ENCODE results near the gene PPP2R1B.
A peak's percentile ranks its signal among the peaks of the same experiment; 100 is the strongest.
"Not testable (repeated sequence)": the region's sequence is repeated elsewhere in the genome, so short reads cannot be mapped to it uniquely, and the experiment has no call there.

PPP2R1B gene

DNA sequence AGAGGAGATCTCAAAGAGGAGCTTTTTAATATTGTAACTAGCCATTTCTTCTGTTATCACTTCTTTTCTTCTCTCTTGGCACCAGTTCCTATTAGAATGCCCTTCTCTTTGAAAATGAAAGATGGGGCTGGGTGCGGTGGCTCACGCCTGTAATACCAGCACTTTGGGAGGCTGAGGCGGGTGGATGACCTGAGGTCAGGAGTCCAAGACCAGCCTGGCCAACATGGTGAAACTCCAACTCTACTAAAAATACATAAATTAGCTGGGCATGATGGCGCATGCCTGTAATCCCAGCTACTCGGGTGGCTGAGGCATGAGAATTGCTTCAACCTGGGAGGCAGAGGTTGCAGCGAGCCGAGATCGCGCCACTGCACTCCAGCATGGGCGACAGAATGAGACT lies 18.1 kb upstream of the PPP2R1B start:
- DNase-seq; intact Hi-C loops (cut with DNase I): not testable (repeated sequence)

- no peak for DNase-seq
- intact Hi-C loops (cut with DNase I), result no loop called here
These were observed 16.0 kb upstream of the PPP2R1B start for GRCh38 chr11:111782109-111782741.

- no peak for DNase-seq
- intact Hi-C loops (cut with DNase I), result loop anchor here (5.0 kb wide), 2 partner anchors 63 to 322 kb away; no protein-coding TSS in a partner anchor
These were observed 12.9 kb upstream of the PPP2R1B start for GRCh38 chr11:111779118-111779517.

- intact Hi-C loops (cut with DNase I), result loop anchor here (5.0 kb wide), 2 partner anchors 64 to 321 kb away; no protein-coding TSS in a partner anchor
- DNase-seq, result no peak
These were observed 11.9 kb upstream of the PPP2R1B start for GRCh38 chr11:111778047-111778558.

- intact Hi-C loops (cut with DNase I), result loop anchor here (1.0 to 5.0 kb wide), 4 partner anchors 65 to 320 kb away; partner anchors contain the start of gene SIK2
These were observed 11.2 kb upstream of the PPP2R1B start for GRCh38 chr11:111777094-111778046.

DNA sequence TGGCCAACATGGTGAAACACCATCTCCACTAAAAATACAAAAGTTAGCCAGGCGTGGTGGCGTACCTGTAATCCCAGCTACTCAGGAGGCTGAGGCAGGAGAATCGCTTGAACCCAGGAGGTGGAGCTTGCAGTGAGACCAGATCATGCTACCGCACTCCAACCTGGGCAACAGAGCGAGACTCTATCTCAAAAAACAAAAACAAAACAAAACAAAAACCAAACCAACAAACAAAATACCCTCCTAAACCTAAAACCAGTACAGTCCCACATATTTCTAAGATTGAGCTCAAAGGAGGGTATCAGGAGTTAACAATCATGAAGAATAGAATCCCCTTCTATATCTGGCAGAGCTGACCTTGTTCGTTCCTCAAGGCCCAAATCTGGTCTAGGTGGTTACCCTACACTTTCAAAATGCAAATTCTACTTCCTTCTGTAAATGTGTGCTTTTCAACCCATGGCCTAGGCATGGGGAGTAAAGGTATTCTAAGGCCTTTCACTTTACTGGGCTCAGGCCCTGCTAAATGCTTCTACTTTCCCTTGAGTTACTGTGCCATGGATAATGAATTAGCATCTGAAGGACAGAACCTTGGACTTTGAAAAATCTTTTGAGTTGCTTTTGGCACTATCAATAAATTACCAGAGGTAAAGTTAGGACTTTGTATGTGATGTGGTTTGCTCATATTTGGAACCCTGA lies 10.4 kb upstream of the PPP2R1B start:
- no peak for DNase-seq
- intact Hi-C loops (cut with DNase I), result loop anchor here (1.0 to 5.0 kb wide), 4 partner anchors 66 to 319 kb away; partner anchors contain the start of gene SIK2

More at GRCh38 chr11:111777094-111778046, 11.2 kb upstream of the PPP2R1B start:
- peak in 2 of 10 donors; percentile 22 to 41 for DNase-seq

- intact Hi-C loops (cut with DNase I), result loop anchor here (5.0 kb wide), 2 partner anchors 67 to 318 kb away; no protein-coding TSS in a partner anchor
- peak in 1 of 10 donors; percentile 29 for DNase-seq
These were observed 8.9 kb upstream of the PPP2R1B start for GRCh38 chr11:111774955-111775710.

DNA sequence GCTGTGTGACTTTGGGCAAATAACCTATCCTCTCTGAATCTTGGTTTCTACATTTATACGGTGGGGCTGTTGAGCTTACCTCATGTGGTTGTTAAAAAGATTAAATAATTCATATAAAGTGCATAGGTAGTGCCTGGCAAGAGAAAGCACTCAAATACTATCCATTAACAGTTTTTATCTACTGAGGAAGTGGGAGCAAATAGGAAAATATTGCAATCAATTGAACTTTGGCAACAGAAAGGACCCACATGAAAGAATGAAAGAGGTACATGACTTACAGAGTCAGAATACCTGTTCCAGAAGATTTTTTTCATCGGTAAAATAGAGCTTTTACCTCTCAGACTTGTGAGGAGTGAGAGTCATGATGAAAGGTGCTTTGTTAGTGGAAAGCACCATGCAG lies 6.3 kb upstream of the PPP2R1B start:
- DNase-seq, result no peak
- intact Hi-C loops (cut with DNase I), result no loop called here

DNA sequence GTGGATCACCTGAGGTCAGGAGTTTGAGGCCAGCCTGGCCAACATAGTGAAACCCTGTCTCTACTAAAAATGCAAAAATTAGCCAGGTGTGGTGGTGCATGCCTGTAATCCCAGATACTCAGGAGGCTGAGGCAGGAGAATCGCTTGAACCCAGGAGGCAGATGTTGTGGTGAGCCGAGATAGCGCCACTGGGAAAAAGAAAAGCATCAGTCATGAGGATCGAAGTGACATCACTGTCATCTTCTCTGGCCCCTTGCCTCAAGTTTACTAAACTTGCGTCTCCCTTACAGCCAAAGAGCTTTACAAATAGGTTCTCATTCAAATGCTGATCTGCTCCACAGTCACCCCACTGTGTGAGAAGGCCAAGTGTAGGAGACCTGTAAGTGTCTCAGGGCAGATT lies 5.0 kb upstream of the PPP2R1B start:
- intact Hi-C loops (cut with DNase I); DNase-seq: not testable (repeated sequence)

DNA sequence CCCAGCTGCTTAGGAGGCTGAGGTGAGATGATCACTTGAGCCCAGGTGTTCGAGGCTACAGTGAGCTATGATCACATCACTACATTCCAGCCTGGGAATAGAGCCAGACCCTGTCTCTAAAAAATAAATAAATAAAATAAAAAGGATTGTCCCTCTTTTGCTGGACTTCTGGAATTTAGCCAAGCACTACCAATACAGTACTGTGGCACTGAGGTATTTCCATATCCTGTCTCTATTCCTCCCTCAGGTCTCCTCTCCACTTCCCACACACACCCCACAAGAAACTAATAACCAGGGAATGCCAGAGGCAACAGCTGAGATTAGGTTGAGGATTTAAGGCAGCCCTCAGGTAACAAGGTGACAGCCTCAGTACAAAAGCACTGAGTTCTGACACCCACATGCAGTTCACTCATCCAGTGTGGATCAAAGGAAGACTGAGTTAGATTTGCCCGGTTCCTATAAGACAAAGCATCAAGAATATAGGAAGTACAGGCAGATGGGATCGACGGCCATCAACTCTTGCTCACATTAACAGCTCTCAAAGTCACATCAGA lies 4.5 kb upstream of the PPP2R1B start:
- intact Hi-C loops (cut with DNase I), result no loop called here
- DNase-seq, result no peak

GRCh38 chr11:111766834-111767142 lies 599 bp upstream of the PPP2R1B start:
- intact Hi-C loops (cut with DNase I), result loop anchor here (1.0 kb wide), 1 partner anchor 164 kb away; the partner anchor contains the start of gene SIK2

GRCh38 chr11:111765320-111765983 lies 737 bp downstream of the PPP2R1B start:
- intact Hi-C loops (cut with DNase I), result no loop called here
- peak in 4 of 10 donors; percentile 14 to 75 (median 42) for DNase-seq

More at GRCh38 chr11:111766834-111767142, 599 bp upstream of the PPP2R1B start:
- DNase-seq, result no peak

DNA sequence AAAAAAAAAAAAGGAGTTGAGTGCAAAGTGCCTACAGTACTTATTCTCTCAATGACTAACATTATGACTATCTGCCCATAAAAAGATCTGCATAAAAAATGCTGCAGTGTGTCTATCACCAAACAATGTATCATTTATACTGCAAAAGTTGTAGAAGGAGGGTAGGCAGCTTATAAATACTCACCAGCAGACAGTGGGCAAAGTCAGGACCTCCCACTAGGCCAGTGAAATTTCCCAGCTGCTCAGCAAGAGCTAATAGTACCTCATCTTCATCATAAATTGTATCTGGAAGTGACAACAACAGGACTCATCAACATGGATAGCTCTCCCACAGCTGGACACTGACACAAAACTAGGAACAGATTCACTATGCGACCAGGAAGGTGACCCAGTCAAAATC lies 1.6 kb downstream of the PPP2R1B start:
- intact Hi-C loops (cut with DNase I), result no loop called here
- no peak for DNase-seq

GRCh38 chr11:111762981-111763643 lies 3.1 kb downstream of the PPP2R1B start:
- peak in 2 of 10 donors; percentile 24 to 37 for DNase-seq
- intact Hi-C loops (cut with DNase I), result no loop called here

DNA sequence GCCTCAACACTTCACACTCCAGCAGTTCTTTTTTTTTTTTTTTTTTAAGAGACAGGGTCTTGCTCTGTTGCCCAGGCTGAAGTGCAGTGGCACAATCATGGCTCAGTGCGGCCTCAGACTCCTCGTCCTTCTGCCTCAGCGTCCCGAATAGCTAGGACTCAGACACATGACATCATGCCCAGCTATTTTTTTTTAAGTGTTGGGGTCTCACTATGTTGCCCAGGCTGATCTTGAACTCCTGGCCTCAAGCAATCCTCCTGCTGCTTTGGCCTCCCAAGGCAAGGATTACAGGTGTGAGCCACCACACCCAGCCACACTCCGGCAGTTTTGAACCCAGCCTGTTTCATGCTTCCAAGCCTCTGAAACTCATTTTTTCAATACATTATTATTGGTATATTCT lies 3.7 kb downstream of the PPP2R1B start:
- intact Hi-C loops (cut with DNase I), result no loop called here
- DNase-seq, result no peak

DNA sequence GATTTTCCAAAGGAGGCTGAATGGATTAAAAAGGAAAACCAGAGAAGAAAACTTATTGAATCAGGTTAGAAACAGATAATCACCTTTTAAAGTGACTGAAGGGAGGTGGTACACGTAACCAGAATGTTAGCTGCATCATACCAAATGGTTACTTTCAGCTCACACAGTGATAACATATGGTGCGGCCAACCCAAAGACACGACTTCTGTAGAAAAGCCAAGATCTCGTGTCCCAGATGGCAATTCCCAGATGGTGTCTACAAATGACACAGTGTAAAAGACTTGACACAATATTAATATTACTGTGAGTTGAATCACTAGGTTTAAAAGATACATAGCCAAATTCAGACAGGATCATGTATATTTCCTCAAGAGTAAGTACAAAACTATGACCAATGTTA lies 5.2 kb downstream of the PPP2R1B start:
- DNase-seq, result no peak
- intact Hi-C loops (cut with DNase I), result no loop called here

- intact Hi-C loops (cut with DNase I), result no loop called here
- no peak for DNase-seq
These were observed 6.3 kb downstream of the PPP2R1B start for GRCh38 chr11:111759778-111760407.

- no peak for DNase-seq
These were observed 6.8 kb downstream of the PPP2R1B start for GRCh38 chr11:111759376-111759775.

More at GRCh38 chr11:111759376-111759775, 6.8 kb downstream of the PPP2R1B start:
- intact Hi-C loops (cut with DNase I), result no loop called here

Data from posterior cingulate gyrus (tissue), 11 donors.